ENCODE data around the gene LDLRAD4.

LDLRAD4 gene

DNA sequence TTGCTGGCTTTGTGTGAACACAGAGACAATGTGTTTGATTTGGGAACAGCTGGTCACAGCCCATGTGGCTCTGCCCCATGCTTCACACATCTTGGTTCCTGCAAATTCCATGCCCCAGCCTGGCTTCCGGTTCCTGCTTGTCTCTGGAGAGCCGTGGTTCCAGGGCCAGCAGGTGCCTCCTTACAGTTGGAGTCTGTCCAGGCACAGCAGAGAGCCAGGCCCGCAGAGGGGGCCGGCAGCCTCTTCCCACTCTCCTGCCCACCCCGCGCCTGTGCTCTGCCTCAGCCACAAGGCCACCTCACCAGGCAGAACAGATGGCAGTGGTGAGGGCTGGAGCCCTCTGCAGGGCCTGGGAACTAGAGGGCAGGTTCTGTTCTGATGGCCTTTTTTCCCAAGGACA, 81.5 kb downstream of the LDLRAD4 start:
- TF ChIP-seq ZBTB7A (IDR thresholded peaks at IDR 0.05; ENCODE audit: low read depth) (no peak), EP300 (IDR thresholded peaks at IDR 0.05; ENCODE audit: borderline replicate concordance) (no peak), TEAD4 (IDR thresholded peaks at IDR 0.05) (no peak), NFIC (IDR thresholded peaks at IDR 0.05) (no peak), RAD21 (IDR thresholded peaks at IDR 0.05; ENCODE audit: low read depth) (no peak), TAF1 (IDR thresholded peaks at IDR 0.05; ENCODE audit: low read depth) (no peak), CREB1 (IDR thresholded peaks at IDR 0.05; ENCODE audit: low read depth) (no peak), EGR1 (IDR thresholded peaks at IDR 0.05) (no peak), CEBPB (IDR thresholded peaks at IDR 0.05) (no peak), TCF12 (IDR thresholded peaks at IDR 0.05; ENCODE audit: low read depth) (no peak), YY1 (IDR thresholded peaks at IDR 0.05; ENCODE audit: low read depth) (no peak), FOXM1 (IDR thresholded peaks at IDR 0.05; ENCODE audit: borderline replicate concordance, low read depth) (no peak)
- TF ChIP-seq, protein P1, sequence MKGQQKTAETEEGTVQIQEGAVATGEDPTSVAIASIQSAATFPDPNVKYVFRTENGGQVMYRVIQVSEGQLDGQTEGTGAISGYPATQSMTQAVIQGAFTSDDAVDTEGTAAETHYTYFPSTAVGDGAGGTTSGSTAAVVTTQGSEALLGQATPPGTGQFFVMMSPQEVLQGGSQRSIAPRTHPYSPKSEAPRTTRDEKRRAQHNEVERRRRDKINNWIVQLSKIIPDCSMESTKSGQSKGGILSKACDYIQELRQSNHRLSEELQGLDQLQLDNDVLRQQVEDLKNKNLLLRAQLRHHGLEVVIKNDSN (IDR thresholded peaks at IDR 0.05) = no peak
- TF ChIP-seq, protein P2, sequence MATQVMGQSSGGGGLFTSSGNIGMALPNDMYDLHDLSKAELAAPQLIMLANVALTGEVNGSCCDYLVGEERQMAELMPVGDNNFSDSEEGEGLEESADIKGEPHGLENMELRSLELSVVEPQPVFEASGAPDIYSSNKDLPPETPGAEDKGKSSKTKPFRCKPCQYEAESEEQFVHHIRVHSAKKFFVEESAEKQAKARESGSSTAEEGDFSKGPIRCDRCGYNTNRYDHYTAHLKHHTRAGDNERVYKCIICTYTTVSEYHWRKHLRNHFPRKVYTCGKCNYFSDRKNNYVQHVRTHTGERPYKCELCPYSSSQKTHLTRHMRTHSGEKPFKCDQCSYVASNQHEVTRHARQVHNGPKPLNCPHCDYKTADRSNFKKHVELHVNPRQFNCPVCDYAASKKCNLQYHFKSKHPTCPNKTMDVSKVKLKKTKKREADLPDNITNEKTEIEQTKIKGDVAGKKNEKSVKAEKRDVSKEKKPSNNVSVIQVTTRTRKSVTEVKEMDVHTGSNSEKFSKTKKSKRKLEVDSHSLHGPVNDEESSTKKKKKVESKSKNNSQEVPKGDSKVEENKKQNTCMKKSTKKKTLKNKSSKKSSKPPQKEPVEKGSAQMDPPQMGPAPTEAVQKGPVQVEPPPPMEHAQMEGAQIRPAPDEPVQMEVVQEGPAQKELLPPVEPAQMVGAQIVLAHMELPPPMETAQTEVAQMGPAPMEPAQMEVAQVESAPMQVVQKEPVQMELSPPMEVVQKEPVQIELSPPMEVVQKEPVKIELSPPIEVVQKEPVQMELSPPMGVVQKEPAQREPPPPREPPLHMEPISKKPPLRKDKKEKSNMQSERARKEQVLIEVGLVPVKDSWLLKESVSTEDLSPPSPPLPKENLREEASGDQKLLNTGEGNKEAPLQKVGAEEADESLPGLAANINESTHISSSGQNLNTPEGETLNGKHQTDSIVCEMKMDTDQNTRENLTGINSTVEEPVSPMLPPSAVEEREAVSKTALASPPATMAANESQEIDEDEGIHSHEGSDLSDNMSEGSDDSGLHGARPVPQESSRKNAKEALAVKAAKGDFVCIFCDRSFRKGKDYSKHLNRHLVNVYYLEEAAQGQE (IDR thresholded peaks at IDR 0.05; ENCODE audit: low read depth) = no peak
- TF ChIP-seq, protein P3, sequence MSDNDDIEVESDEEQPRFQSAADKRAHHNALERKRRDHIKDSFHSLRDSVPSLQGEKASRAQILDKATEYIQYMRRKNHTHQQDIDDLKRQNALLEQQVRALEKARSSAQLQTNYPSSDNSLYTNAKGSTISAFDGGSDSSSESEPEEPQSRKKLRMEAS (IDR thresholded peaks at IDR 0.05) = no peak

DNA sequence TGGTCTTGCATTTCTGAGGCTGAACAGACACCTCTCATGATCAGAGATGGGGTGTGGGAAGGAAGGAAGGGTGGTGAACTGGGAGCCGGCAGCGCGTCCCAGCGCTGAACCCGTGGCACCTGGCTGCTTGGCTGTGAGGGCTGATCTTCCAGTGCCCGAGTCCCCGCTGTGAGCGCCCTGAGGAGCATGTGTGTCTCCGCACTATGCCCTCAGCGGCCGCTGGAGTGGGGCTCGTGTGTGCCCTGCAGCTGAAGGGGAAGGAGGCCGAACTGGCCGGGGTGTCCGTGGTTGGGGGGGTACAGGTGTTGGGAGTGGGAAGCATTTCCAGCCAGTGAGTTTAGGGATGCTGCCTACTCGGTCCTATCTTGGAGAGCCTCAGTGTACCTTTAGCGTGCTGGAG, 82.2 kb downstream of the LDLRAD4 start:
- no peak for TF ChIP-seq EGR1 (IDR thresholded peaks at IDR 0.05)
- TF ChIP-seq YY1 (IDR thresholded peaks at IDR 0.05; ENCODE audit: low read depth) = no peak
- TF ChIP-seq TCF12 (IDR thresholded peaks at IDR 0.05; ENCODE audit: low read depth) = no peak
- TF ChIP-seq TEAD4 (IDR thresholded peaks at IDR 0.05) = no peak
- TF ChIP-seq CEBPB (IDR thresholded peaks at IDR 0.05) = no peak
- no peak for TF ChIP-seq TAF1 (IDR thresholded peaks at IDR 0.05; ENCODE audit: low read depth)
- no peak for TF ChIP-seq ZBTB7A (IDR thresholded peaks at IDR 0.05; ENCODE audit: low read depth)
- TF ChIP-seq CREB1 (IDR thresholded peaks at IDR 0.05; ENCODE audit: low read depth) = no peak
- TF ChIP-seq NFIC (IDR thresholded peaks at IDR 0.05) = no peak
- no peak for TF ChIP-seq EP300 (IDR thresholded peaks at IDR 0.05; ENCODE audit: borderline replicate concordance)
- TF ChIP-seq, protein P1 (IDR thresholded peaks at IDR 0.05) = no peak
- TF ChIP-seq RAD21 (IDR thresholded peaks at IDR 0.05; ENCODE audit: low read depth) = no peak
- TF ChIP-seq, protein P3 (IDR thresholded peaks at IDR 0.05) = no peak
- TF ChIP-seq, protein P2 (IDR thresholded peaks at IDR 0.05; ENCODE audit: low read depth) = no peak
- no peak for TF ChIP-seq FOXM1 (IDR thresholded peaks at IDR 0.05; ENCODE audit: borderline replicate concordance, low read depth)

DNA sequence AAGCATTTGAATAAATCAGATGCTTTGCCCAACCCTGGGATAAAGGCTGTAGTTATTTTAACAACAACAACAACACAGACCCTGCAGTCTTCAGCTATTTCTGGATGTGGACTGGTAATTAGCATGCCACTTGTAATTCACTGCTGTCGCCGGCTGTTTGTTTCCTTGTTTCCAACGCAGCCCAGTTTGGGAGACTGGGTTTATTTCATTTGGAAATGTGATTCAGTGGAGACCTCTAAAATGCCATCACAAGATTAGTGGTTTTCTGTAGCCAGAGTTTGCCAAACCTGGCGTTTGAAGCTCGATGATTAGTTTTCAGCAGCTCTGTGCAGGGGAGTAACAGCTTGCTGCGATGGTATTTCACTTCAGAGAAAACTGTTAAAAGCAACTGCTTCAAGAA, 83.5 kb downstream of the LDLRAD4 start:
- TF ChIP-seq, protein P3 (IDR thresholded peaks at IDR 0.05) = no peak
- TF ChIP-seq FOXM1 (IDR thresholded peaks at IDR 0.05; ENCODE audit: borderline replicate concordance, low read depth) (no peak), CEBPB (IDR thresholded peaks at IDR 0.05) (no peak), ZBTB7A (IDR thresholded peaks at IDR 0.05; ENCODE audit: low read depth) (no peak), EGR1 (IDR thresholded peaks at IDR 0.05) (no peak), TCF12 (IDR thresholded peaks at IDR 0.05; ENCODE audit: low read depth) (no peak), CREB1 (IDR thresholded peaks at IDR 0.05; ENCODE audit: low read depth) (no peak), YY1 (IDR thresholded peaks at IDR 0.05; ENCODE audit: low read depth) (no peak), TAF1 (IDR thresholded peaks at IDR 0.05; ENCODE audit: low read depth) (no peak), RAD21 (IDR thresholded peaks at IDR 0.05; ENCODE audit: low read depth) (no peak), TEAD4 (IDR thresholded peaks at IDR 0.05) (no peak), NFIC (IDR thresholded peaks at IDR 0.05) (no peak), EP300 (IDR thresholded peaks at IDR 0.05; ENCODE audit: borderline replicate concordance) (no peak)
- TF ChIP-seq, protein P2 (IDR thresholded peaks at IDR 0.05; ENCODE audit: low read depth) = no peak
- TF ChIP-seq, protein P1 (IDR thresholded peaks at IDR 0.05) = no peak
